Endothelial cell of umbilical vein (primary cell): ENCODE data around the gene RNF135. TPM values are rescaled to one million over a fixed set of nuclear protein-coding genes. Genes with fewer than 3 reads are reported as not detected.

ENCODE experiments used
- BruUV-seq: library from RNA; stranded (reverse); fragments of 400-500 nt; replicated peaks from 2 replicates; lab custom pipeline; 2021; lab: Mats Ljungman, UMichigan
- CTCF ChIA-PET: fragments of 300-600, 350-600 bp; sonication (Branson Sonifier 250); formaldehyde crosslinking; loops from one replicate; lab custom pipeline; 2021; ENCODE audit warnings: antibody characterized with exemption, inconsistent platforms; lab: Charles Lee
- POLR2A ChIA-PET: fragments of 300-600, 350-600 bp; sonication (Branson Sonifier 250); formaldehyde crosslinking; loops from one replicate; lab custom pipeline; 2021; ENCODE audit warnings: antibody characterized with exemption, inconsistent platforms; lab: Charles Lee
- DNase-seq: peaks from one replicate; pipeline ENCODE4 v3.0.0-alpha.2; 2011; ENCODE audit warnings: low read depth, low spot score
- FAIRE-seq: peaks from 2 replicates; lab custom pipeline; 2011; peaks lifted over from hg19 to GRCh38; lab: Jason Lieb, UNC
- H2AFZ ChIP-seq: 2 replicates; pipeline ENCODE4 v1.6.0; 2012; ENCODE audit warnings: low read depth, low read length, control low read depth, inconsistent platforms
- H3K27ac ChIP-seq: 2 replicates; pipeline ENCODE4 v1.5.1; 2011; ENCODE audit warnings: low read depth, mild to moderate bottlenecking, control low read depth, low read length, moderate library complexity; ENCODE audit not compliant: insufficient read depth
- H3K27me3 ChIP-seq, 2 experiments: 2 replicates each; pipeline versions ENCODE4 v1.6.0 to v1.6.1; 2011; ENCODE audit warnings: low read length in 2 of 2, mixed read lengths in 1 of 2; ENCODE audit not compliant: control insufficient read depth in 2 of 2, insufficient read depth in 2 of 2
- H3K36me3 ChIP-seq, 2 experiments: 2 replicates in 1 of 2; 3 replicates in 1 of 2; pipeline ENCODE4 v1.5.1; 2011; ENCODE audit warnings: low read length in 2 of 2, mild to moderate bottlenecking in 1 of 2, moderate library complexity in 1 of 2; ENCODE audit not compliant: control insufficient read depth in 2 of 2, insufficient read depth in 2 of 2; ENCODE audit errors: extremely low read depth in 1 of 2
- H3K4me1 ChIP-seq: 3 replicates; pipeline ENCODE4 v1.5.1; 2011; ENCODE audit warnings: mild to moderate bottlenecking, low read length; ENCODE audit not compliant: control insufficient read depth, insufficient read depth; ENCODE audit errors: extremely low read depth
- H3K4me2 ChIP-seq: 2 replicates; pipeline ENCODE4 v1.6.1; 2011; ENCODE audit warnings: low read length, control low read depth, mixed read lengths; ENCODE audit not compliant: insufficient read depth
- H3K4me3 ChIP-seq, 3 experiments: fragments of 200-600 bp in 1 of 3; sonication (generic), shearing (Covaris generic) in 1 of 3; replicated peaks in 1 of 3; 2 replicates each; pipeline ENCODE4 v1.5.1; 2011 to 2016; ENCODE audit warnings: control low read depth in 3 of 3, low read length in 3 of 3, mild to moderate bottlenecking in 2 of 3, inconsistent platforms in 1 of 3, low read depth in 1 of 3, moderate library complexity in 1 of 3; ENCODE audit not compliant: insufficient read depth in 1 of 3
- H3K79me2 ChIP-seq: 2 replicates; pipeline ENCODE4 v1.6.0; 2012; ENCODE audit warnings: low read length, inconsistent platforms; ENCODE audit not compliant: control insufficient read depth, insufficient read depth
- H3K9ac ChIP-seq: replicated peaks from 2 replicates; pipeline ENCODE3; 2011; ENCODE audit warnings: low read length, control low read depth; ENCODE audit not compliant: insufficient read depth; ENCODE audit errors: extremely low read depth
- H3K9me1 ChIP-seq: replicated peaks from 3 replicates; pipeline ENCODE4 v1.6.0; 2011; ENCODE audit warnings: mild to moderate bottlenecking, low read length; ENCODE audit not compliant: control insufficient read depth, insufficient read depth; ENCODE audit errors: extremely low read depth
- H3K9me3 ChIP-seq: replicated peaks from 2 replicates; pipeline ENCODE4 v1.5.1; 2012; ENCODE audit warnings: low read length, inconsistent platforms; ENCODE audit not compliant: control insufficient read depth, insufficient read depth
- H4K20me1 ChIP-seq: replicated peaks from 2 replicates; pipeline ENCODE3; 2011; ENCODE audit warnings: mild to moderate bottlenecking, low read length; ENCODE audit not compliant: control insufficient read depth, insufficient read depth; ENCODE audit errors: extremely low read depth
- CTCF ChIP-seq, 2 donors: IDR thresholded peaks; 1 replicate in 1 of 2; 2 replicates in 1 of 2; pipeline ENCODE4 v1.5.1; 2011; ENCODE audit warnings: low read length in 2 of 2, mild to moderate bottlenecking in 2 of 2, moderate library complexity in 2 of 2, control low read depth in 1 of 2, inconsistent platforms in 1 of 2, low read depth in 1 of 2; ENCODE audit not compliant: insufficient read depth in 1 of 2; ENCODE audit errors: extremely low read depth in 1 of 2
- EZH2 ChIP-seq: IDR thresholded peaks from 2 replicates; pipeline ENCODE4 v1.6.1; 2012; ENCODE audit warnings: borderline replicate concordance, low read depth, mild to moderate bottlenecking, moderate library complexity, low read length, inconsistent platforms; ENCODE audit not compliant: severe bottlenecking
- FOS ChIP-seq: IDR thresholded peaks from 2 replicates; pipeline ENCODE4 v1.6.1; 2011; ENCODE audit warnings: mild to moderate bottlenecking, low read length, moderate library complexity, borderline replicate concordance; ENCODE audit not compliant: insufficient read depth
- GATA2 ChIP-seq: IDR thresholded peaks from 2 replicates; pipeline ENCODE4 v1.7.0; 2011; ENCODE audit warnings: low read depth, mild to moderate bottlenecking, moderate library complexity, mixed read lengths, low read length; ENCODE audit not compliant: insufficient read length, insufficient read depth
- JUN ChIP-seq: IDR thresholded peaks from 2 replicates; pipeline ENCODE4 v1.6.1; 2011; ENCODE audit warnings: borderline replicate concordance, low read depth; ENCODE audit not compliant: insufficient read length, insufficient read depth
- MAX ChIP-seq: IDR thresholded peaks from 2 replicates; pipeline ENCODE4 v1.6.1; 2011; ENCODE audit not compliant: insufficient read depth, insufficient read length
- MYC ChIP-seq: IDR thresholded peaks from one replicate; pipeline ENCODE4 v1.6.1; 2011; ENCODE audit warnings: mild to moderate bottlenecking, low read depth, low read length
- POLR2A ChIP-seq: IDR thresholded peaks from 2 replicates; pipeline ENCODE4 v1.6.1; 2012; ENCODE audit warnings: low read depth, mild to moderate bottlenecking, control low read depth, low read length
- POLR2AphosphoS5 ChIP-seq: IDR thresholded peaks from 2 replicates; pipeline ENCODE4 v1.6.1; 2012; ENCODE audit warnings: low read depth, mild to moderate bottlenecking, control low read depth, low read length, moderate library complexity; ENCODE audit not compliant: insufficient read depth
- dilution Hi-C: fragments of 300-500 bp; cut with MboI; formaldehyde crosslinking; loops from one replicate; pipeline ENCODE4 v1.15.0; 2019; ENCODE audit warnings: low sequenced_read_pairs; ENCODE audit not compliant: extremely low pct_ligation_motif_present
- intact Hi-C: fragments of 100-400 bp; cut with micrococcal nuclease; formaldehyde crosslinking; loops from one replicate; pipeline ENCODE4 v1.10.0; 2022
- polyA plus RNA-seq, 4 experiments: library from polyadenylated mRNA; depleted of rRNA in 3 of 4; stranded (reverse) in 3 of 4; unstranded in 1 of 4; fragments of >200 nt; gene quantifications; 2 replicates each; pipeline versions ENCODE4 v1.2.1 to v1.2.3, GENCODE V29; 2011 to 2012; ENCODE audit warnings: missing spikeins in 1 of 4
- total RNA-seq: library from RNA; stranded (reverse); gene quantifications from 2 replicates; pipeline ENCODE4 v1.2.3, GENCODE V29; 2021

The RNF135 gene
- total and polyA plus RNA-seq, 2 donors (not counting 3 experiments of a cell fraction or from before 2014, with no cell fraction given) = 11.6 to 12.0 TPM

DNA sequence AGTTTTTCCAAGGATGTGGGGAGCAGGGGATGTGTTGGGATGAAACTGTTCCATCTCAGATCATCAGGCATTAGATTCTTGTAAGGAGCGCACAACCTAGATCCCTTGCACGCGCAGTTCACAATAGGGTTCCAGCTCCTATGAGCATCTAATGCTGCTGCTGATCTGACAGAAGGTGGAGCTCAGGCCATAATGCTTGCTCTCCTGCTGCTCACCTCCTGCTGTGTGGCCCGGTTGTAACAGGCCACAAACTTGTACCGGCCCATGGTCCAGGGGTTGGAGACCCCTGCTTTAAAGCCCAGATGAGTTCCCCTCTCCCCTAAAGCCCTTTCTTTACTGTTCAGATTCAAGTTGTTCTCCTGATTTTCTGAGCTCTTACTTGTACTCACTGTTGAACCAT lies 44.8 kb downstream of the RNF135 start:
- Histone ChIP-seq H3K79me2 (no peaks in the 10 kb centered on the region), H3K4me3 (no peak overlapping the region), H3K36me3 (no peaks in the 10 kb centered on the region), H3K27me3 (no peaks in the 10 kb centered on the region), H3K4me2 (no peak overlapping the region), H2AFZ (no peak overlapping the region), H3K9me3 (no peaks in the 10 kb centered on the region), H3K27ac (no peak overlapping the region), H4K20me1 (no peaks in the 10 kb centered on the region), H3K4me1 (peaks cover 9% of the 10 kb centered on the region), H3K9me1 (no peaks in the 10 kb centered on the region), H3K9ac (no peak overlapping the region)
- ChIA-PET POLR2A (no interaction called here), CTCF (interaction anchor here (1.1 to 4.3 kb wide), 6 partner anchors 46 to 502 kb away, joined by 3 to 37 read pairs (median 4); no protein-coding TSS in a partner anchor)
- FAIRE-seq (no peak), DNase-seq (no peak)
- BruUV-seq = no TSS peak
- dilution Hi-C loops = no loop called here
- no peak for TF ChIP-seq POLR2AphosphoS5
- TF ChIP-seq MAX = no peak
- no peak for TF ChIP-seq JUN
- no peak for TF ChIP-seq EZH2
- no peak for TF ChIP-seq GATA2
- TF ChIP-seq MYC = no peak
- intact Hi-C loops = no loop called here

DNA sequence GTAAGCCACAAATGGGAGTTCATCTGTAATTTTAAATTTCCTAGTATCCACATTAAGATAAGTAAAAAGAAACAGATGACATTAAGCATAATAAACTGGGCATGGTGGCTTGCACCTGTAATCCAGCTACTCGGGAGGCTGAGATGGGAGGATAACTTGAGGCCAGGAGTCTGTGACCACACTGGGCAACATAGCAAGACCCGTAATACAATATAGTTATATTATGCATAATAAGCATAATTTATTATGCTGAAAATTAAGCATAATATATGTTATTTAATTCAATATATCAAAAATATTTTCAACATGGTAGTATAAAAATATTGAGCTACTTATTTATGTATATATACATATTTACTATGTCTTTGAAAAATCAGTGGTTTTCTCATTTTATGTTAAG lies 48.2 kb downstream of the RNF135 start:
- BruUV-seq = no TSS peak
- Histone ChIP-seq H2AFZ (no peak overlapping the region), H3K4me1 (no peaks in the 10 kb centered on the region), H3K4me2 (no peak overlapping the region), H3K36me3 (no peaks in the 10 kb centered on the region), H3K27ac (no peak overlapping the region), H3K4me3 (no peak overlapping the region), H3K27me3 (no peaks in the 10 kb centered on the region), H3K9me3 (no peaks in the 10 kb centered on the region), H4K20me1 (no peaks in the 10 kb centered on the region), H3K79me2 (no peaks in the 10 kb centered on the region), H3K9me1 (no peaks in the 10 kb centered on the region), H3K9ac (no peak overlapping the region)
- POLR2A ChIA-PET = no interaction called here
- no peak for DNase-seq
- intact Hi-C loops = no loop called here
- CTCF ChIA-PET = interaction anchor here (4.3 kb wide), 1 partner anchor 197 kb away, joined by 37 read pairs; no protein-coding TSS in a partner anchor
- no peak for TF ChIP-seq FOS
- no peak for TF ChIP-seq GATA2
- TF ChIP-seq EZH2 = no peak
- no peak for TF ChIP-seq MYC
- TF ChIP-seq MAX = no peak
- TF ChIP-seq JUN = no peak
- no peak for TF ChIP-seq POLR2AphosphoS5
- no peak for TF ChIP-seq POLR2A
- no peak for TF ChIP-seq CTCF (IDR thresholded peaks at IDR 0.05; ENCODE audit: extremely low read depth in 1 of 2, insufficient read depth in 1 of 2, low read depth in 1 of 2, low read length in 2 of 2)
- no peak for FAIRE-seq
- dilution Hi-C loops = no loop called here
